GM12872 (cell line): ENCODE measurements around the gene FBXO44.

Experiments
- CTCF ChIP-seq: IDR thresholded peaks from 3 replicates; pipeline ENCODE4 v1.5.1; 2011; ENCODE audit warnings: low read depth, mild to moderate bottlenecking, low read length, moderate library complexity; ENCODE audit not compliant: insufficient read depth

The FBXO44 gene

GRCh38 chr1:11708554-11709350 lies 54.1 kb downstream of the FBXO44 start:
- no peak for TF ChIP-seq CTCF

DNA sequence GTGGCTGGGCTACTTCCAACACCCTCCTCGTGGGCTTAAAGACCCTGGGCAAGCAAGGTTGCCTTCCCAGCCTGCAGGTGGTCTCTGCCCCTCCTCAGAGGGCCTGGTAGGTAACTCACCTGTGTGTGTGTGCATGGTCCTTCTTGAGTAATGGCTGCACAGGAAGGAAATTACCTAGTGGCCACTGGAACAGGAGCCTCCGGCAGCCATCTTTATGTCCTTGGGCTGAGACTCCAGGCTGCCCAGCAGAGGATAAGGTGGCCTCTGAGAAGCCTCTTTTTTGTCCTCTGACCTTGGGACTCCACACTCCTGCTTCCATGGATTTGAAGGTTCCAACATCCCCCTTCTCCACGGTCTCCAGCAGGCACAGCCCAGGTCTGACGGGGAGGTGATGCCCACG lies 56.8 kb downstream of the FBXO44 start:
- no peak for TF ChIP-seq CTCF

DNA sequence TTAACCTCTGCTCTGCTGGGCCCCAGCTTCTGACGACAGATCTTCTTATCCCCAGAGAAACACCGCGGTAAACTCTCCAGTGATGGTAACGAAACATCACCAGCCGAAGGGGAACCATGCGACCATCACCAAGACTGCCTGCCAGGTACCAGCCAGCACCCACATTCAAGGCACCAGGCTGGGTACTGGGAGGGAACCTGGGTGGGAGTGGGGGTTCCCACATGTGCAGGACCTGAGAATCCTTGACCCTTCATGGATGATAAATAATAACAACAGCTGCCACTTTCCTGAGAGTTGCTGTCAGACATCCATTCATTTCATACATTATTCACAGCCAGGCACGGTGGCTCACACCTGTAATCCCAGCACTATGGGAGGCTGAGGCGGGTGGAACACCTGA lies 57.6 kb downstream of the FBXO44 start:
- no peak for TF ChIP-seq CTCF
